Gastrocnemius medialis (tissue), 4 donors: ENCODE data around the gene RALGAPA2. TPM values are rescaled to one million over a fixed set of nuclear protein-coding genes. Genes with fewer than 3 reads are reported as not detected.

Experiments used
- ATAC-seq, 2 donors: fragments of 150-250 bp; one replicate each; pipeline ENCODE4 v1.9.1; 2016
- DNase-seq, 2 donors: peaks; one replicate each; pipeline ENCODE4 v3.0.0-alpha.2; 2019
- H3K27ac ChIP-seq, 4 donors: fragments of 200-600 bp; sonication (generic); 1 replicate in 1 of 4; 2 replicates in 3 of 4; pipeline ENCODE4 v1.5.1; 2016 to 2018; ENCODE audit warnings: mild to moderate bottlenecking in 2 of 4, moderate library complexity in 1 of 4
- H3K27me3 ChIP-seq, 3 donors: fragments of 200-600 bp; sonication (generic) in 2 of 3; 1 replicate in 1 of 3; 2 replicates in 2 of 3; pipeline versions ENCODE4 v1.5.1 to v1.6.0; 2016 to 2019; ENCODE audit warnings: mild to moderate bottlenecking in 1 of 3, moderate library complexity in 1 of 3
- H3K36me3 ChIP-seq, 2 donors: fragments of 200-600 bp; sonication (generic) in 1 of 2; one replicate each; pipeline ENCODE4 v1.5.1; 2017 to 2018
- H3K4me1 ChIP-seq, 2 donors: fragments of 200-600 bp; sonication (generic) in 1 of 2; one replicate each; pipeline ENCODE4 v1.5.1; 2016 to 2017; ENCODE audit warnings: mild to moderate bottlenecking in 2 of 2
- H3K4me3 ChIP-seq, 4 donors: fragments of 200-600 bp; sonication (generic) in 3 of 4; 1 replicate in 1 of 4; 2 replicates in 3 of 4; pipeline ENCODE4 v1.5.1; 2016 to 2019; ENCODE audit warnings: mild to moderate bottlenecking in 2 of 4
- H3K9me3 ChIP-seq, 3 donors: fragments of 200-600 bp; sonication (generic) in 2 of 3; 1 replicate in 1 of 3; 2 replicates in 2 of 3; pipeline ENCODE4 v1.5.1; 2016 to 2019
- CTCF ChIP-seq, 5 experiments: fragments of 450-650 bp in 3 of 5; fragments of 200-600 bp in 2 of 5; sonication (generic) in 2 of 5; IDR thresholded peaks in 4 of 5; conservative IDR thresholded peaks in 1 of 5; 1 replicate in 4 of 5; 2 replicates in 1 of 5; pipeline ENCODE4 v1.5.1; 2016 to 2019; ENCODE audit warnings: antibody characterized with exemption in 5 of 5, mild to moderate bottlenecking in 3 of 5, moderate library complexity in 3 of 5
- POLR2A ChIP-seq, 2 donors: fragments of 450-650 bp; IDR thresholded peaks; one replicate each; pipeline ENCODE4 v1.6.1; 2017; ENCODE audit warnings: antibody characterized with exemption in 2 of 2, mild to moderate bottlenecking in 2 of 2, moderate library complexity in 2 of 2
- in situ Hi-C, 4 donors: fragments of 200-750 bp; cut with MboI; loops; one replicate each; pipeline versions ENCODE4 v1.15.0 to v1.8.0; 2017; ENCODE audit warnings: low sequenced_read_pairs in 4 of 4
- intact Hi-C: fragments of 100-400 bp; cut with DNase I; formaldehyde crosslinking; loops from one replicate; pipeline ENCODE4 v1.15.1; 2023; ENCODE audit warnings: low total_unique reads
- total RNA-seq, 4 donors: library from RNA; depleted of rRNA; stranded (reverse); fragments of >200 nt; gene quantifications; one replicate each; pipeline versions ENCODE4 v1.1.0 to v1.2.3, GENCODE V29; 2016

The RALGAPA2 gene
- total RNA-seq, 4 donors from 2014 or later: 43.2 to 56.9 (median 52.0) TPM

GRCh38 chr20:20597966-20598365 lies 114.5 kb downstream of the RALGAPA2 start:
- Histone ChIP-seq H3K27ac (no peak overlapping the region), H3K4me3 (no peak overlapping the region), H3K4me1 (no peaks in the 10 kb centered on the region), H3K9me3 (no peaks in the 10 kb centered on the region), H3K27me3 (no peaks in the 10 kb centered on the region), H3K36me3 (peaks cover 0 to 56% of the 10 kb centered on the region in 2 donors)
- intact Hi-C loops (no loop called here), in situ Hi-C loops (loop anchor here in 1 of 4 donors (10.0 to 25.0 kb wide), 2 partner anchors 227 to 511 kb away; no protein-coding TSS in a partner anchor)
- ATAC-seq: no peak
- DNase-seq: no peak
- TF ChIP-seq CTCF (IDR thresholded peaks at IDR 0.05 in 4 of 5, conservative IDR thresholded peaks at IDR 0.05 in 1 of 5) (no peak), POLR2A (IDR thresholded peaks at IDR 0.05) (no peak)

DNA sequence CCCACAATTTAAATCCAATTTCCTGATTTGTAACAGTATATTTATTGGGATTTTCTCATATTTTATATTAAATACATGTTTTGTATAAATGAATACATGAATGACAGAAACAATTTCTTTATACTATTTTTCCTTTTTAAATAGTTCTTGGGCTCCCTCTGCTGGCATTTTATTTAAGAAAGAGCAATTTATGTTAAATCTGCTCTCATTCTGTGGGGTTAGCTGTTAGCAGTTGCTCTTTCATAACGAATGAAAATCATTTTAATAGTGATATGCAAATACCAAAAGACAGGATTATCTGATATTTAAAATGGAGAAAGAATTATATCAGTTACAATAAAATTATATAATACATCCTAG lies 118.3 kb downstream of the RALGAPA2 start:
- H3K27ac ChIP-seq: no peak overlapping the region
- in situ Hi-C loops: loop anchor here in 1 of 4 donors (10.0 to 25.0 kb wide), 2 partner anchors 231 to 507 kb away; no protein-coding TSS in a partner anchor
- H3K9me3 ChIP-seq: no peaks in the 10 kb centered on the region

GRCh38 chr20:20593447-20594170 lies 118.8 kb downstream of the RALGAPA2 start:
- in situ Hi-C loops: loop anchor here in 1 of 4 donors (10.0 to 25.0 kb wide), 2 partner anchors 231 to 506 kb away; no protein-coding TSS in a partner anchor
- ATAC-seq: peak in 1 of 2 donors; percentile 55
- Histone ChIP-seq H3K27ac (peak overlapping the region in 1 of 4 donors; percentile 11), H3K4me1 (no peaks in the 10 kb centered on the region), H3K4me3 (no peak overlapping the region), H3K9me3 (no peaks in the 10 kb centered on the region), H3K27me3 (no peaks in the 10 kb centered on the region), H3K36me3 (peaks cover 0 to 51% of the 10 kb centered on the region in 2 donors)
- no peak for DNase-seq
- intact Hi-C loops: no loop called here
- TF ChIP-seq POLR2A (IDR thresholded peaks at IDR 0.05) (no peak), CTCF (IDR thresholded peaks at IDR 0.05 in 4 of 5, conservative IDR thresholded peaks at IDR 0.05 in 1 of 5) (peak in 2 of 5 experiments; percentile 29 to 36)

More for the DNA sequence above, 118.3 kb downstream of the RALGAPA2 start:
- H3K36me3 ChIP-seq: peaks cover 0 to 51% of the 10 kb centered on the region in 2 donors
- no peaks in the 10 kb centered on the region for H3K27me3 ChIP-seq
- ATAC-seq (no peak), DNase-seq (no peak)
- no peak overlapping the region for H3K4me3 ChIP-seq
- intact Hi-C loops: no loop called here
- no peak for TF ChIP-seq CTCF (IDR thresholded peaks at IDR 0.05 in 4 of 5, conservative IDR thresholded peaks at IDR 0.05 in 1 of 5)
- no peaks in the 10 kb centered on the region for H3K4me1 ChIP-seq

GRCh38 chr20:20585146-20585545 lies 127.3 kb downstream of the RALGAPA2 start:
- TF ChIP-seq POLR2A (IDR thresholded peaks at IDR 0.05) (no peak), CTCF (IDR thresholded peaks at IDR 0.05 in 4 of 5, conservative IDR thresholded peaks at IDR 0.05 in 1 of 5) (no peak)
- Histone ChIP-seq H3K9me3 (no peaks in the 10 kb centered on the region), H3K36me3 (peaks cover 5 to 92% of the 10 kb centered on the region in 2 donors), H3K4me1 (no peaks in the 10 kb centered on the region), H3K4me3 (no peak overlapping the region), H3K27me3 (no peaks in the 10 kb centered on the region), H3K27ac (no peak overlapping the region)
- ATAC-seq (no peak), DNase-seq (no peak)
- in situ Hi-C loops: loop anchor here in 1 of 4 donors (25.0 kb wide), 1 partner anchor 498 kb away; no protein-coding TSS in a partner anchor
- intact Hi-C loops: no loop called here
